Skeletal muscle cell (primary cell): Measurements from ENCODE around the gene PNRC2.
A peak's percentile ranks its signal among the peaks of the same experiment; 100 is the strongest.
"Not testable (repeated sequence)": the region's sequence is repeated elsewhere in the genome, so short reads cannot be mapped to it uniquely, and the experiment has no call there.

Experiments
- DNase-seq: peaks from one replicate; pipeline ENCODE4 v3.0.0-alpha.2; 2010; ENCODE audit warnings: low read depth
- H3K4me3 ChIP-seq: 2 replicates; pipeline ENCODE4 v1.5.1; 2011; ENCODE audit warnings: low read depth, mild to moderate bottlenecking, control low read depth, low read length, moderate library complexity

PNRC2 gene

GRCh38 chr1:23936481-23937176 lies 23.0 kb upstream of the PNRC2 start:
- no peak for DNase-seq
- H3K4me3 ChIP-seq: no peak overlapping the region

GRCh38 chr1:23947366-23947765 lies 12.3 kb upstream of the PNRC2 start:
- DNase-seq: no peak
- no peak overlapping the region for H3K4me3 ChIP-seq

GRCh38 chr1:23953020-23953419 lies 6.6 kb upstream of the PNRC2 start:
- no peak for DNase-seq

GRCh38 chr1:23957096-23957495 lies 2.5 kb upstream of the PNRC2 start:
- DNase-seq: no peak
- H3K4me3 ChIP-seq: no peak overlapping the region

More at GRCh38 chr1:23953020-23953419, 6.6 kb upstream of the PNRC2 start:
- no peak overlapping the region for H3K4me3 ChIP-seq

GRCh38 chr1:23958040-23958809 lies 1.4 kb upstream of the PNRC2 start:
- DNase-seq: not testable (repeated sequence)
- H3K4me3 ChIP-seq: peak overlapping the region; percentile 74

GRCh38 chr1:23958810-23959460 lies 693 bp upstream of the PNRC2 start:
- DNase-seq: peak; percentile 80
- peak overlapping the region; percentile 74 for H3K4me3 ChIP-seq

GRCh38 chr1:23960291-23961020 lies 828 bp downstream of the PNRC2 start:
- DNase-seq: no peak
- H3K4me3 ChIP-seq: peak overlapping the region; percentile 74

- no peak overlapping the region for H3K4me3 ChIP-seq
- DNase-seq: no peak
Observed at GRCh38 chr1:23963617-23964234, 4.1 kb downstream of the PNRC2 start.

- no peak for DNase-seq
- H3K4me3 ChIP-seq: no peak overlapping the region
Observed at GRCh38 chr1:23964235-23964668, 4.6 kb downstream of the PNRC2 start.

- DNase-seq: no peak
- H3K4me3 ChIP-seq: no peak overlapping the region
Observed at GRCh38 chr1:23964790-23965740, 5.4 kb downstream of the PNRC2 start.

- no peak for DNase-seq
- H3K4me3 ChIP-seq: no peak overlapping the region
Observed at GRCh38 chr1:23966973-23967493, 7.4 kb downstream of the PNRC2 start.

- DNase-seq: no peak
Observed at GRCh38 chr1:23967871-23968270, 8.2 kb downstream of the PNRC2 start.

GRCh38 chr1:23977187-23977853 lies 17.7 kb downstream of the PNRC2 start:
- no peak for DNase-seq
- H3K4me3 ChIP-seq: no peak overlapping the region

More at GRCh38 chr1:23967871-23968270, 8.2 kb downstream of the PNRC2 start:
- no peak overlapping the region for H3K4me3 ChIP-seq

- peak overlapping the region; percentile 17 for H3K4me3 ChIP-seq
- no peak for DNase-seq
Observed at GRCh38 chr1:23977854-23978191, 18.2 kb downstream of the PNRC2 start.

- peak overlapping the region; percentile 97 for H3K4me3 ChIP-seq
- DNase-seq: no peak
Observed at GRCh38 chr1:23978805-23979204, 19.2 kb downstream of the PNRC2 start.

- H3K4me3 ChIP-seq: peak overlapping the region; percentile 97
- no peak for DNase-seq
Observed at GRCh38 chr1:23979387-23979880, 19.8 kb downstream of the PNRC2 start.
